Measurements from ENCODE around the gene PRKCQ.

PRKCQ gene

DNA sequence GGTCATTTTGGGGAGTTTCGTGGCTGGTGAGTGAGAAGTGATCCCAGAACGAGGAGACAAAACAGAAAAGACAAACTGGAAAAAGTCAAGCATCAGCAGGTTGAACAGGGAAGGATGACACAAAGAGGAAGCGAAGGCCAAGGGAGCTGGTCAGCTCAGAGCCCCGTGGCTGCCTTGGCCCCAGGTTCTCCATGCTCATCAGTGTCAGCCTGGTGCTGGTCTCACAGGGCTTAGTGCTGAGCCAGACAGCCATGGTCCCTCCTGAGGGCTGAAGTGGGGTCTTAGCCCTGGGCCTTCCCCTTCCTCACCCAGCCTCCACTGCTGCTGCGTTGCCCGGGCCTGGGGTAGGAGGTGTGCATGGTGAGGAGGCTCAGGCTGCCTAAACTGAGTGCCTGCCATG is 193.7 kb downstream of the PRKCQ start:
- H3K4me1 ChIP-seq (ENCODE audit: insufficient read depth, low read length), result peaks cover 22% of the 10 kb centered on the region
- H3K4me3 ChIP-seq (ENCODE audit: low read depth in 1 of 2, low read length in 2 of 2), result no peak overlapping the region

DNA sequence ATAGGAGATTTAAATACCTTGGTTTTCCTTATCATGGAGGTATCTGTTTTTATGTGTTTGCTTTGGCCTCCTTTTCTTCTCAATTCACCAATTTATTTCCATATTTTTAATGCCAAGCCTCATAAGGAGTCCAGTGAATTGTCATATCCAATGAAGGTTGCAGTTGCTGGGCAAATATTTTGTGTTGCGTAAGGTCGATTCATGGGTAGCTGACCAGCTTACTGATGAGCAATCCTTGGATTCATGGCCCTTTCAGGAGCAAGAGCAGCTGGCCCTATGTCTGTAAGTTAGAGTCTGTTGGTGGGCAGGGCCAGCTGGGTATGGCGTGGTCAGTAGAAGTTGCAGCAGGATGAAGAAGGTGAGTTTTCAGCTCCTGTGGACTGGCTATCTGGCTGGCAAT is 194.4 kb downstream of the PRKCQ start:
- H3K27me3 ChIP-seq (ENCODE audit: insufficient read depth, low read length, poor library complexity), result no peaks in the 10 kb centered on the region
- no peaks in the 10 kb centered on the region for H3K79me2 ChIP-seq (ENCODE audit: insufficient read depth, low read length)
- DNase-seq (no peak), ATAC-seq (ENCODE audit: insufficient read depth, low read depth) (no peak)
- TF ChIP-seq, protein P1, sequence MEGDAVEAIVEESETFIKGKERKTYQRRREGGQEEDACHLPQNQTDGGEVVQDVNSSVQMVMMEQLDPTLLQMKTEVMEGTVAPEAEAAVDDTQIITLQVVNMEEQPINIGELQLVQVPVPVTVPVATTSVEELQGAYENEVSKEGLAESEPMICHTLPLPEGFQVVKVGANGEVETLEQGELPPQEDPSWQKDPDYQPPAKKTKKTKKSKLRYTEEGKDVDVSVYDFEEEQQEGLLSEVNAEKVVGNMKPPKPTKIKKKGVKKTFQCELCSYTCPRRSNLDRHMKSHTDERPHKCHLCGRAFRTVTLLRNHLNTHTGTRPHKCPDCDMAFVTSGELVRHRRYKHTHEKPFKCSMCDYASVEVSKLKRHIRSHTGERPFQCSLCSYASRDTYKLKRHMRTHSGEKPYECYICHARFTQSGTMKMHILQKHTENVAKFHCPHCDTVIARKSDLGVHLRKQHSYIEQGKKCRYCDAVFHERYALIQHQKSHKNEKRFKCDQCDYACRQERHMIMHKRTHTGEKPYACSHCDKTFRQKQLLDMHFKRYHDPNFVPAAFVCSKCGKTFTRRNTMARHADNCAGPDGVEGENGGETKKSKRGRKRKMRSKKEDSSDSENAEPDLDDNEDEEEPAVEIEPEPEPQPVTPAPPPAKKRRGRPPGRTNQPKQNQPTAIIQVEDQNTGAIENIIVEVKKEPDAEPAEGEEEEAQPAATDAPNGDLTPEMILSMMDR (IDR thresholded peaks at IDR 0.05; ENCODE audit: borderline replicate concordance, extremely low read depth, low read length, poor library complexity, severe bottlenecking), result no peak
- no peak for TF ChIP-seq EZH2 (IDR thresholded peaks at IDR 0.05; ENCODE audit: borderline replicate concordance, low read depth, low read length, severe bottlenecking)
- no peak overlapping the region for H2AFZ ChIP-seq (ENCODE audit: low read depth, low read length)
- peaks cover 27% of the 10 kb centered on the region for H3K4me1 ChIP-seq (ENCODE audit: insufficient read depth, low read length)
- H3K9me3 ChIP-seq (ENCODE audit: insufficient read depth, low read length, severe bottlenecking), result peaks cover 22% of the 10 kb centered on the region
- no peaks in the 10 kb centered on the region for H4K20me1 ChIP-seq (ENCODE audit: insufficient read depth, low read length)
- H3K4me3 ChIP-seq (ENCODE audit: low read depth in 1 of 2, low read length in 2 of 2), result no peak overlapping the region
- H3K27ac ChIP-seq (ENCODE audit: low read length), result no peak overlapping the region
- no peaks in the 10 kb centered on the region for H3K36me3 ChIP-seq (ENCODE audit: insufficient read depth, low read length)
- no peak overlapping the region for H3K4me2 ChIP-seq (ENCODE audit: insufficient read depth, low read length)
- no peak overlapping the region for H3K9ac ChIP-seq (ENCODE audit: low read depth, low read length)

More for the DNA sequence above, 193.7 kb downstream of the PRKCQ start:
- no peak for ATAC-seq (ENCODE audit: insufficient read depth, low read depth)
- Histone ChIP-seq H3K9me3 (ENCODE audit: insufficient read depth, low read length, severe bottlenecking) (peaks cover 16% of the 10 kb centered on the region), H3K9ac (ENCODE audit: low read depth, low read length) (no peak overlapping the region), H3K27ac (ENCODE audit: low read length) (no peak overlapping the region), H3K27me3 (ENCODE audit: insufficient read depth, low read length, poor library complexity) (no peaks in the 10 kb centered on the region), H3K4me2 (ENCODE audit: insufficient read depth, low read length) (no peak overlapping the region), H4K20me1 (ENCODE audit: insufficient read depth, low read length) (no peaks in the 10 kb centered on the region), H3K36me3 (ENCODE audit: insufficient read depth, low read length) (no peaks in the 10 kb centered on the region), H2AFZ (ENCODE audit: low read depth, low read length) (no peak overlapping the region), H3K79me2 (ENCODE audit: insufficient read depth, low read length) (no peaks in the 10 kb centered on the region)
- DNase-seq, result no peak
- TF ChIP-seq, protein P1 (IDR thresholded peaks at IDR 0.05; ENCODE audit: borderline replicate concordance, extremely low read depth, low read length, poor library complexity, severe bottlenecking), result no peak
- TF ChIP-seq EZH2 (IDR thresholded peaks at IDR 0.05; ENCODE audit: borderline replicate concordance, low read depth, low read length, severe bottlenecking), result no peak

DNA sequence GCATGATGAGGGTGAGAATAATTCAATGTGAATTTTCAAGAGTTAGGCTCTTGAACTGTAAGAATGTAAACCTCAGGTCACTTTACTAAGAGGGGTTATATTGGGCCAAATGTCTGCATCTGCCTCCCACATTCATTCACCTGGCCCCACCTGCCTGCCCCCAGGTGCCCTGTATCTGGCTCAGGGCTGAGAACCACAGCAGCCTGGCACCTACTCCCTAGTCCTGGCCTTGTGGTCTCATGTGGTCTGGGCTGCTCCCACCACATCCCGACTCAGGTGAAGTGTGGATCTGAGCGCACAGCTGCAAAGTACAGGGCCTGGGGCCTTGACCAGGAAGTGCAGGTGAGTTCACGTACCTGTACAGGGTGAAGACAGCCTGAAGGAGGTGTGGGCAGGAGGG is 195.2 kb downstream of the PRKCQ start:
- Histone ChIP-seq H3K27me3 (ENCODE audit: insufficient read depth, low read length, poor library complexity) (no peaks in the 10 kb centered on the region), H4K20me1 (ENCODE audit: insufficient read depth, low read length) (no peaks in the 10 kb centered on the region), H3K36me3 (ENCODE audit: insufficient read depth, low read length) (no peaks in the 10 kb centered on the region), H3K9ac (ENCODE audit: low read depth, low read length) (no peak overlapping the region), H3K4me2 (ENCODE audit: insufficient read depth, low read length) (no peak overlapping the region), H3K4me1 (ENCODE audit: insufficient read depth, low read length) (peaks cover 27% of the 10 kb centered on the region), H3K79me2 (ENCODE audit: insufficient read depth, low read length) (no peaks in the 10 kb centered on the region), H3K4me3 (ENCODE audit: low read depth in 1 of 2, low read length in 2 of 2) (no peak overlapping the region), H2AFZ (ENCODE audit: low read depth, low read length) (no peak overlapping the region), H3K9me3 (ENCODE audit: insufficient read depth, low read length, severe bottlenecking) (peaks cover 24% of the 10 kb centered on the region), H3K27ac (ENCODE audit: low read length) (no peak overlapping the region)
- TF ChIP-seq, protein P1 (IDR thresholded peaks at IDR 0.05; ENCODE audit: borderline replicate concordance, extremely low read depth, low read length, poor library complexity, severe bottlenecking), result no peak
- no peak for TF ChIP-seq EZH2 (IDR thresholded peaks at IDR 0.05; ENCODE audit: borderline replicate concordance, low read depth, low read length, severe bottlenecking)
- no peak for ATAC-seq (ENCODE audit: insufficient read depth, low read depth)
- no peak for DNase-seq

DNA sequence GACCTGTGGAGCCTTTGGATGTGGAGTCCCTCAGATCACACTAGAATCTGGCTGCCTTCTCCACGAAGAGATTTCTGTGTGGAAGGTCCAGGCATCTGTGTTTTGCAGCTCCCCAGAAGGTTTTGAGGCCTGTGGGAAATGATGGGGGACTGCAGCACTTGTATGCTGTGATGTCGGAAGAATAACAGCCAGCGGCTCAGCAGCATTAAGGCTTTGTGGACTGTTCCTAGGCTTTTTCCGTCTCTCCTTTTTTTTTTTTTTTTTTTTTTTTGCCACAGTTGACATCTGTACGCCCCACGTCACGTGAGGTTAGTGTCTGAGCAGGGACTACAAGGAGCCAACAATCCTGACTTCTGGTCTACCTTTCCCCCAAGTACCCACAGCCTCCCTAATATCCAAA is 196.0 kb downstream of the PRKCQ start:
- H3K4me2 ChIP-seq (ENCODE audit: insufficient read depth, low read length), result no peak overlapping the region
- no peak for DNase-seq

More for the DNA sequence above, 196.0 kb downstream of the PRKCQ start:
- no peak for ATAC-seq (ENCODE audit: insufficient read depth, low read depth)
- H3K36me3 ChIP-seq (ENCODE audit: insufficient read depth, low read length), result no peaks in the 10 kb centered on the region; the same call in 1 of the 2 replicates
- no peak overlapping the region for H3K9ac ChIP-seq (ENCODE audit: low read depth, low read length)
- no peaks in the 10 kb centered on the region for H3K79me2 ChIP-seq (ENCODE audit: insufficient read depth, low read length)
- H3K9me3 ChIP-seq (ENCODE audit: insufficient read depth, low read length, severe bottlenecking), result peaks cover 26% of the 10 kb centered on the region
- H3K27me3 ChIP-seq (ENCODE audit: insufficient read depth, low read length, poor library complexity), result no peaks in the 10 kb centered on the region
- H3K4me3 ChIP-seq (ENCODE audit: low read depth in 1 of 2, low read length in 2 of 2), result no peak overlapping the region
- H4K20me1 ChIP-seq (ENCODE audit: insufficient read depth, low read length), result no peaks in the 10 kb centered on the region
- H3K4me1 ChIP-seq (ENCODE audit: insufficient read depth, low read length), result peaks cover 27% of the 10 kb centered on the region
- no peak overlapping the region for H3K27ac ChIP-seq (ENCODE audit: low read length)
- TF ChIP-seq, protein P1 (IDR thresholded peaks at IDR 0.05; ENCODE audit: borderline replicate concordance, extremely low read depth, low read length, poor library complexity, severe bottlenecking), result no peak
- TF ChIP-seq EZH2 (IDR thresholded peaks at IDR 0.05; ENCODE audit: borderline replicate concordance, low read depth, low read length, severe bottlenecking), result no peak
- no peak overlapping the region for H2AFZ ChIP-seq (ENCODE audit: low read depth, low read length)
